Lower leg skin (tissue), 4 donors: Measurements from ENCODE around the gene MAPK14. TPM values are rescaled to one million over a fixed set of nuclear protein-coding genes. Genes with fewer than 3 reads are reported as not detected.
"Not testable (repeated sequence)": the region's sequence is repeated elsewhere in the genome, so short reads cannot be mapped to it uniquely, and the experiment has no call there.

Experiments
- DNase-seq, 2 donors: peaks; one replicate each; pipeline ENCODE4 v3.0.0-alpha.2; 2019; ENCODE audit warnings: low spot score in 2 of 2
- H3K4me3 ChIP-seq: fragments of 200-600 bp; sonication (generic); 2 replicates; pipeline ENCODE4 v1.5.1; 2017; ENCODE audit warnings: mild to moderate bottlenecking, low read depth; ENCODE audit not compliant: poor library complexity, severe bottlenecking
- POLR2A ChIP-seq, 2 donors: fragments of 450-650 bp; IDR thresholded peaks; one replicate each; pipeline ENCODE4 v1.6.1; 2016 to 2017; ENCODE audit warnings: antibody characterized with exemption in 2 of 2, mild to moderate bottlenecking in 1 of 2, moderate library complexity in 1 of 2
- WGBS, 2 donors: methylation state at CpG; one replicate each; pipeline ENCODE4 v1.1.5; 2018; 5-methylcytosine and 5-hydroxymethylcytosine counted together
- intact Hi-C: fragments of 100-400 bp; cut with DNase I; formaldehyde crosslinking; loops from one replicate; pipeline ENCODE4 v1.15.0; 2023; ENCODE audit warnings: low total_unique reads
- total RNA-seq, 4 donors: library from RNA; depleted of rRNA; stranded (reverse); fragments of >200 nt; gene quantifications; one replicate each; pipeline ENCODE4 v1.1.0, GENCODE V29; 2016
- TF ChIP-seq, protein P1 (sequence below), 3 donors: fragments of 450-650 bp; IDR thresholded peaks; one replicate each; pipeline ENCODE4 v1.5.1; 2016; ENCODE audit warnings: antibody characterized with exemption in 3 of 3, mild to moderate bottlenecking in 3 of 3, moderate library complexity in 2 of 3

Gene MAPK14
- total RNA-seq, 4 donors from 2014 or later, result 63.0 to 153 (median 77.7) TPM

DNA sequence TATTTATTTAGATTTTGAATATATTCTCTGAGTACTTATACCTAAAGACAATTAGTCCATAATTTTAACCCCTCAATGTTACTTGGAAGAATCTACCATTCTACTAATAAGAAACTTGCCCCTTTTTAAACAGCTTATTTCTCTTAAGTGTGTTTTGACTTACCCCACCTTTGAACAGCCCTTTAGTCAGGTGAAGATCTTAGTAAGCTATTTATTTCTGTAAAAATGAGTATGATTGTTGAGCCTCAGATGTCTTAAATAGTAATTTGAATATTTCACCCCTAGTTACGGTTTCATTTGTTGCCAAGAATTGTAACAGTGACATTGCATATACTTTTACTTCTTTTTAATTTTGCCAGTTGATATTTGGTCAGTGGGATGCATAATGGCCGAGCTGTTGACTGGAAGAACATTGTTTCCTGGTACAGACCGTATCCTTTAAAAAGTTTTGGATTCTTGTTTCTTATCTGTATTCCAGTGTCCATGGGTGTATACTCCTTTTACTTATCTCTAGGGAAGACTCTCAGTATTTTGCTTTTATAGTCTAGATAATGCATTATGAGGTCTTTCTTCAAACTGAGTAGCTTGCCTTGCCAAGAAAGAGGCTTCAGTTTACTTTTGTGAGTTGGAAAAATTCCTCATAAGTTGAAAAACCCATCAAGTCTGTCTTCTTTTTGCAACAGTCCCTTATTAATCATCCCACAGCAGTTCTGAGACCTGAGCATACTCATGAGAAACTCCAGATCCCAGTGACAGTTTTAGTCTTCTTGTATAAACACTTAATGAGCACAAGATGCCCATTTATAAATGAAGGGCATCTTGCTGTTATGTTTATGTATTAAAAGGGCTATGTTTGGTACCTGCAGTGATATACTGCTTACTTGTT lies 48.8 kb downstream of the MAPK14 start:
- DNase-seq, result no peak
- TF ChIP-seq, protein P1, sequence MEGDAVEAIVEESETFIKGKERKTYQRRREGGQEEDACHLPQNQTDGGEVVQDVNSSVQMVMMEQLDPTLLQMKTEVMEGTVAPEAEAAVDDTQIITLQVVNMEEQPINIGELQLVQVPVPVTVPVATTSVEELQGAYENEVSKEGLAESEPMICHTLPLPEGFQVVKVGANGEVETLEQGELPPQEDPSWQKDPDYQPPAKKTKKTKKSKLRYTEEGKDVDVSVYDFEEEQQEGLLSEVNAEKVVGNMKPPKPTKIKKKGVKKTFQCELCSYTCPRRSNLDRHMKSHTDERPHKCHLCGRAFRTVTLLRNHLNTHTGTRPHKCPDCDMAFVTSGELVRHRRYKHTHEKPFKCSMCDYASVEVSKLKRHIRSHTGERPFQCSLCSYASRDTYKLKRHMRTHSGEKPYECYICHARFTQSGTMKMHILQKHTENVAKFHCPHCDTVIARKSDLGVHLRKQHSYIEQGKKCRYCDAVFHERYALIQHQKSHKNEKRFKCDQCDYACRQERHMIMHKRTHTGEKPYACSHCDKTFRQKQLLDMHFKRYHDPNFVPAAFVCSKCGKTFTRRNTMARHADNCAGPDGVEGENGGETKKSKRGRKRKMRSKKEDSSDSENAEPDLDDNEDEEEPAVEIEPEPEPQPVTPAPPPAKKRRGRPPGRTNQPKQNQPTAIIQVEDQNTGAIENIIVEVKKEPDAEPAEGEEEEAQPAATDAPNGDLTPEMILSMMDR (IDR thresholded peaks at IDR 0.05), result no peak
- no peak for TF ChIP-seq POLR2A (IDR thresholded peaks at IDR 0.05)
- intact Hi-C loops, result no loop called here

DNA sequence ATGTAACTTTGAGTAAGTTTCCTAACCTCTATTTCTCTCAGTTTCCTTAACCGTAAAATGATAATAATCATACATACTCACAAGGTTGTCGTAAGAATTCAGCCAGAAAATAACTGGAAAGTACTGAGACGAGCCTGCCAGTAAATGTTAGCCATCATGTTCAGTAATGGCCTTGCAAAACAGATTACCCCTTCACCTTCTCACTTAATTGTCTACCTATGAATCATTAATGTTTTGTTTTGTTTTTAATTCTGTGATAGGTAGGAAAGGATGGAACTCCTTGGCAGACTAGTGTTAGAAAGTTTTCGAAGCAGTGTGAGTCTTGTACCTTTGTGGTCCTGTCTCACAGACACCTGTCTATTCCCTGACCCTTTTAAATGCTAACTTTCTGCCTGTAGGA lies 50.6 kb downstream of the MAPK14 start:
- TF ChIP-seq, protein P1 (IDR thresholded peaks at IDR 0.05), result no peak
- TF ChIP-seq POLR2A (IDR thresholded peaks at IDR 0.05), result no peak
- 88 to 94% methylated on average over 4 of the region's 4 CpGs for WGBS, 2 donors
- H3K4me3 ChIP-seq, result no peak overlapping the region
- no peak for DNase-seq
- intact Hi-C loops, result no loop called here

More for the DNA sequence above, 48.8 kb downstream of the MAPK14 start:
- WGBS, 2 donors, result 94 to 98% methylated on average over 3 of the region's 3 CpGs
- no peak overlapping the region for H3K4me3 ChIP-seq

DNA sequence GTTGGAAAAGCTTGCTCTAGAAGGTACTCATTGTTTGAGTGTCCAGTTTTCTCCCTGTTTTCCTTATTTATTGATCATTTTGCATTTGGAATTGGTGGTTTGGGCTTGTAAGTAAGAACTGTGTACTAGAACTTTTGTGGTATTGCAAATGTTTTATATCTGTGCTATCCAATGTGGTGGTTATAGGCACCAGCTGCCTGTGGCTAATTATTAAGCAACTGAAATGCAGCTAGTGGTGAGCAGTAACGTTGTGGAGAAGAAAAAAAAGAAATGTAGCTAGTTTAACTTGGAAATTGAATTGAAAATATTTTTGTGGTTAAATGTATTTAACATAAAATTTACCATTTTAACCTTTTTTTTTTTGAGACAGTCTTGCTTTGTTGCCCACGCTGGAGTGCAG lies 52.0 kb downstream of the MAPK14 start:
- intact Hi-C loops, result no loop called here

DNA sequence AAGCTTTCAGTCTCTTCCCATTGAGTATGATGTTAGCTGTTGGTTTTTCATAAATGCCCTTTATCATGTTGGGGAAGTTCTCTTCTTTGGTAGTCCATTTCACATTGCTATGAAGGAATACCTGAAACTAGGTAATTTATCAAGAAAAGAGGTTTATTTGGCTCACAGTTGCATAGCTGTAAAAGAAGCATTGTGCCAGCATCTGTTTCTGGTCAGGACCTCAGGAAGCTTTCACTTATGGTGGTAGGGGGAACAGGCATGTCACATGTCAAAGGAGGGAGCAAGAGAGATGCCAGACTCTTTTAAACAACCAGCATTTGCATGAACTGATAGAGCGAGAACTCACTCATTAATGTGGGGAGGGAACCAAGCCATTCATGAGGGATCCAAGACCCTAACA lies 54.7 kb downstream of the MAPK14 start:
- intact Hi-C loops, result no loop called here
- H3K4me3 ChIP-seq, result no peak overlapping the region
- no peak for TF ChIP-seq POLR2A (IDR thresholded peaks at IDR 0.05)
- TF ChIP-seq, protein P1 (IDR thresholded peaks at IDR 0.05), result no peak
- WGBS, 2 donors, result 96 to 100% methylated on average over 1 of the region's 1 CpG
- no peak for DNase-seq

More for the DNA sequence above, 52.0 kb downstream of the MAPK14 start:
- H3K4me3 ChIP-seq, result no peak overlapping the region
- DNase-seq, result no peak
- 78 to 83% methylated on average over 2 of the region's 2 CpGs for WGBS, 2 donors
- TF ChIP-seq POLR2A (IDR thresholded peaks at IDR 0.05), result no peak
- TF ChIP-seq, protein P1 (IDR thresholded peaks at IDR 0.05), result no peak

DNA sequence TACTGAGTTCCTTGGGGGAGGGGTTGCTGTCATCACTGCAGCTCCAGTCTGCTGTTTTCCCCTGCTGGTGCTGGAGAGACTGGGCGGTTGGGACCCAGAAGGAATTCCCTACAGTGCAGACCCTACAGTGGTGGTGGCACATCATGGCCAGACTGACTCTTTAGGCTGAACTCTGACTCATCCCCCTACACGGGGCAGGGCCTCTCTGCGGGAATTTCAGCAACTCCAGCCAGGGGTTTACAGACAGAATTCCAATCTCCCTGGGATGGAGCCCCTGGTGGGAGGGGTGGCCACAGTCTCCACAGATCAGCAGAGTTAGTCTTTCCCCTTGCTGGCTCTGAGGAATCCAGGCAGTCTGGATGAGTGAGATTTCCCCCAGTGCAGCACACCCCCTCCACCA lies 55.8 kb downstream of the MAPK14 start:
- intact Hi-C loops, result no loop called here
- no peak for DNase-seq
- 96 to 97% methylated on average over 3 of the region's 3 CpGs for WGBS, 2 donors
- H3K4me3 ChIP-seq, result no peak overlapping the region
- TF ChIP-seq POLR2A (IDR thresholded peaks at IDR 0.05), result no peak
- TF ChIP-seq, protein P1 (IDR thresholded peaks at IDR 0.05), result no peak

DNA sequence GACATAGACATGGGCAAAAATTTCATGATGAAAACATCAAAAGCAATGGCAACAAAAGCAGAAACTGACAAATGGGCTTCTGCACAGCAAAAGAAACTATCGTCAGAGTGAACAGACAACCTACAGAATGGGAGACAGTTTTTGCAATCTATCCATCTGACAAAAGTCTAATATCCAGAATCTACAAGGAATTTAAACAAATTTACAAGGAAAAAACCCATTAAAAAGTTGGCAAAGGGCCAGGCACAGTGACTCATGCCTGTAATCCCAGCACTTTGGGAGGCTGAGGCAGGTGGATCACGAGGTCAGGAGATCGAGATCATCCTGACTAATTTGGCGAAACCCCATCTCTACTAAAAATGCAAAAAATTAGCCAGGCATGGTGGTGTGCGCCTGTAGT lies 60.6 kb downstream of the MAPK14 start:
- H3K4me3 ChIP-seq, DNase-seq, intact Hi-C loops: not testable (repeated sequence)
- 73 to 78% methylated on average over 5 of the region's 5 CpGs for WGBS, 2 donors
